ENCODE measurements around the gene VSIG10L. TPM values are rescaled to one million over a fixed set of nuclear protein-coding genes. Genes with fewer than 3 reads are reported as not detected.

VSIG10L gene
- total and polyA plus RNA-seq, 9 donors: 0.49 to 1.7 (median 1.2) TPM

- Histone ChIP-seq H3K36me3 (ENCODE audit: control insufficient read depth, insufficient read depth, low read length) (no peaks in the 10 kb centered on the region), H3K27ac (ENCODE audit: low read length) (no peak overlapping the region), H3K9me3 (replicated peaks; ENCODE audit: control insufficient read depth, low read depth, low read length) (peaks cover 3% of the 10 kb centered on the region), H3K27me3 (ENCODE audit: control insufficient read depth, insufficient read depth, low read length) (peaks cover 46% of the 10 kb centered on the region), H3K4me3 (ENCODE audit: low read length) (no peak overlapping the region), H3K4me1 (ENCODE audit: control insufficient read depth, insufficient read depth, low read length) (peaks cover 7% of the 10 kb centered on the region)
- 11% methylated on average over 23 of the region's 36 CpGs for WGBS (ENCODE audit: insufficient coverage)
- DNase-seq: no peak
These were observed 15.5 kb downstream of the VSIG10L start for GRCh38 chr19:51326216-51327065.

GRCh38 chr19:51325161-51325976, 16.6 kb downstream of the VSIG10L start:
- H3K36me3 ChIP-seq (ENCODE audit: control insufficient read depth, insufficient read depth, low read length): no peaks in the 10 kb centered on the region
- peaks cover 46% of the 10 kb centered on the region for H3K27me3 ChIP-seq (ENCODE audit: control insufficient read depth, insufficient read depth, low read length)
- 68% methylated on average over 26 of the region's 26 CpGs for WGBS (ENCODE audit: insufficient coverage)
- H3K9me3 ChIP-seq (replicated peaks; ENCODE audit: control insufficient read depth, low read depth, low read length): no peaks in the 10 kb centered on the region
- no peak for DNase-seq
- peaks cover 7% of the 10 kb centered on the region for H3K4me1 ChIP-seq (ENCODE audit: control insufficient read depth, insufficient read depth, low read length)
- H3K4me3 ChIP-seq (ENCODE audit: low read length): no peak overlapping the region
- no peak overlapping the region for H3K27ac ChIP-seq (ENCODE audit: low read length)

- H3K36me3 ChIP-seq (ENCODE audit: control insufficient read depth, insufficient read depth, low read length): no peaks in the 10 kb centered on the region
- peaks cover 7% of the 10 kb centered on the region for H3K4me1 ChIP-seq (ENCODE audit: control insufficient read depth, insufficient read depth, low read length)
- no peak overlapping the region for H3K4me3 ChIP-seq (ENCODE audit: low read length)
- H3K9me3 ChIP-seq (replicated peaks; ENCODE audit: control insufficient read depth, low read depth, low read length): no peaks in the 10 kb centered on the region
- no peak overlapping the region for H3K27ac ChIP-seq (ENCODE audit: low read length)
- DNase-seq: no peak
- 65% methylated on average over 6 of the region's 6 CpGs for WGBS (ENCODE audit: insufficient coverage)
- peaks cover 45% of the 10 kb centered on the region for H3K27me3 ChIP-seq (ENCODE audit: control insufficient read depth, insufficient read depth, low read length)
These were observed 17.8 kb downstream of the VSIG10L start for GRCh38 chr19:51324167-51324481.

- Histone ChIP-seq H3K9me3 (replicated peaks; ENCODE audit: control insufficient read depth, low read depth, low read length) (no peaks in the 10 kb centered on the region), H3K4me1 (ENCODE audit: control insufficient read depth, insufficient read depth, low read length) (peaks cover 7% of the 10 kb centered on the region), H3K4me3 (ENCODE audit: low read length) (no peak overlapping the region), H3K36me3 (ENCODE audit: control insufficient read depth, insufficient read depth, low read length) (no peaks in the 10 kb centered on the region), H3K27ac (ENCODE audit: low read length) (no peak overlapping the region), H3K27me3 (ENCODE audit: control insufficient read depth, insufficient read depth, low read length) (peaks cover 40% of the 10 kb centered on the region)
- no peak for DNase-seq
- WGBS (ENCODE audit: insufficient coverage): 78% methylated on average over 12 of the region's 29 CpGs
These were observed 18.3 kb downstream of the VSIG10L start for GRCh38 chr19:51323481-51324166.

GRCh38 chr19:51321799-51322198, 20.1 kb downstream of the VSIG10L start:
- 75% methylated on average over 1 of the region's 14 CpGs for WGBS (ENCODE audit: insufficient coverage)
- Histone ChIP-seq H3K27ac (ENCODE audit: low read length) (no peak overlapping the region), H3K4me1 (ENCODE audit: control insufficient read depth, insufficient read depth, low read length) (no peaks in the 10 kb centered on the region), H3K9me3 (replicated peaks; ENCODE audit: control insufficient read depth, low read depth, low read length) (no peaks in the 10 kb centered on the region), H3K27me3 (ENCODE audit: control insufficient read depth, insufficient read depth, low read length) (peaks cover 24% of the 10 kb centered on the region), H3K36me3 (ENCODE audit: control insufficient read depth, insufficient read depth, low read length) (no peaks in the 10 kb centered on the region), H3K4me3 (ENCODE audit: low read length) (no peak overlapping the region)
- DNase-seq: no peak

GRCh38 chr19:51320280-51320657, 21.7 kb downstream of the VSIG10L start:
- peaks cover 9% of the 10 kb centered on the region for H3K27me3 ChIP-seq (ENCODE audit: control insufficient read depth, insufficient read depth, low read length)
- H3K27ac ChIP-seq (ENCODE audit: low read length): no peak overlapping the region
- DNase-seq: no peak
- H3K4me1 ChIP-seq (ENCODE audit: control insufficient read depth, insufficient read depth, low read length): no peaks in the 10 kb centered on the region
- no peaks in the 10 kb centered on the region for H3K36me3 ChIP-seq (ENCODE audit: control insufficient read depth, insufficient read depth, low read length)
- H3K9me3 ChIP-seq (replicated peaks; ENCODE audit: control insufficient read depth, low read depth, low read length): no peaks in the 10 kb centered on the region
- no peak overlapping the region for H3K4me3 ChIP-seq (ENCODE audit: low read length)
- 21% methylated on average over 12 of the region's 14 CpGs for WGBS (ENCODE audit: insufficient coverage)

GRCh38 chr19:51319649-51320279, 22.2 kb downstream of the VSIG10L start:
- peaks cover 8% of the 10 kb centered on the region for H3K27me3 ChIP-seq (ENCODE audit: control insufficient read depth, insufficient read depth, low read length)
- WGBS (ENCODE audit: insufficient coverage): 44% methylated on average over 3 of the region's 14 CpGs

GRCh38 chr19:51318687-51319648, 23.0 kb downstream of the VSIG10L start:
- no peak for DNase-seq
- 66% methylated on average over 21 of the region's 23 CpGs for WGBS (ENCODE audit: insufficient coverage)

More at GRCh38 chr19:51319649-51320279, 22.2 kb downstream of the VSIG10L start:
- H3K4me3 ChIP-seq (ENCODE audit: low read length): no peak overlapping the region
- no peaks in the 10 kb centered on the region for H3K9me3 ChIP-seq (replicated peaks; ENCODE audit: control insufficient read depth, low read depth, low read length)
- no peak for DNase-seq
- no peaks in the 10 kb centered on the region for H3K4me1 ChIP-seq (ENCODE audit: control insufficient read depth, insufficient read depth, low read length)
- no peaks in the 10 kb centered on the region for H3K36me3 ChIP-seq (ENCODE audit: control insufficient read depth, insufficient read depth, low read length)
- H3K27ac ChIP-seq (ENCODE audit: low read length): no peak overlapping the region

GRCh38 chr19:51317968-51318367, 24.0 kb downstream of the VSIG10L start:
- Histone ChIP-seq H3K4me1 (ENCODE audit: control insufficient read depth, insufficient read depth, low read length) (no peaks in the 10 kb centered on the region), H3K36me3 (ENCODE audit: control insufficient read depth, insufficient read depth, low read length) (no peaks in the 10 kb centered on the region), H3K4me3 (ENCODE audit: low read length) (no peak overlapping the region), H3K27ac (ENCODE audit: low read length) (no peak overlapping the region), H3K9me3 (replicated peaks; ENCODE audit: control insufficient read depth, low read depth, low read length) (no peaks in the 10 kb centered on the region), H3K27me3 (ENCODE audit: control insufficient read depth, insufficient read depth, low read length) (peaks cover 5% of the 10 kb centered on the region)
- 57% methylated on average over 1 of the region's 1 CpG for WGBS (ENCODE audit: insufficient coverage)
- no peak for DNase-seq

More at GRCh38 chr19:51318687-51319648, 23.0 kb downstream of the VSIG10L start:
- Histone ChIP-seq H3K36me3 (ENCODE audit: control insufficient read depth, insufficient read depth, low read length) (no peaks in the 10 kb centered on the region), H3K27ac (ENCODE audit: low read length) (no peak overlapping the region), H3K4me3 (ENCODE audit: low read length) (no peak overlapping the region), H3K4me1 (ENCODE audit: control insufficient read depth, insufficient read depth, low read length) (no peaks in the 10 kb centered on the region), H3K9me3 (replicated peaks; ENCODE audit: control insufficient read depth, low read depth, low read length) (no peaks in the 10 kb centered on the region), H3K27me3 (ENCODE audit: control insufficient read depth, insufficient read depth, low read length) (peaks cover 6% of the 10 kb centered on the region)

All from muscle of leg (tissue), 11 donors.